ENCODE data around the gene RAB11B.
"Not testable (repeated sequence)": the region's sequence is repeated elsewhere in the genome, so short reads cannot be mapped to it uniquely, and the experiment has no call there.

Gene RAB11B

GRCh38 chr19:8389891-8390616, at the start of gene RAB11B:
Gene RAB11B, plus strand, starts transcription at chr19:8390360. Its CDS starts 57 bp downstream, at chr19:8390417.
- peak; percentile 100 for DNase-seq (ENCODE audit: low read depth, low spot score)

GRCh38 chr19:8341504-8341903, 48.7 kb upstream of the RAB11B start:
- not testable (repeated sequence) for DNase-seq (ENCODE audit: low read depth, low spot score)

- no peak for DNase-seq (ENCODE audit: low read depth, low spot score)
Measured at GRCh38 chr19:8342316-8342683, 47.9 kb upstream of the RAB11B start.

- DNase-seq (ENCODE audit: low read depth, low spot score): no peak
Measured at GRCh38 chr19:8342684-8343482, 47.3 kb upstream of the RAB11B start, which contains the start of gene KANK3. Gene KANK3, minus strand, starts transcription at chr19:8343262. Its CDS starts 5,434 bp downstream, at chr19:8337828.

- no peak for DNase-seq (ENCODE audit: low read depth, low spot score)
Measured at GRCh38 chr19:8343483-8343844, 46.7 kb upstream of the RAB11B start.

- DNase-seq (ENCODE audit: low read depth, low spot score): not testable (repeated sequence)
Measured at GRCh38 chr19:8349629-8350372, 40.4 kb upstream of the RAB11B start.

- no peak for DNase-seq (ENCODE audit: low read depth, low spot score)
Measured at GRCh38 chr19:8352134-8352827, 37.9 kb upstream of the RAB11B start.

GRCh38 chr19:8352845-8353244, 37.3 kb upstream of the RAB11B start:
- not testable (repeated sequence) for DNase-seq (ENCODE audit: low read depth, low spot score)

- no peak for DNase-seq (ENCODE audit: low read depth, low spot score)
Measured at GRCh38 chr19:8355631-8356402, 34.3 kb upstream of the RAB11B start.

- DNase-seq (ENCODE audit: low read depth, low spot score): no peak
Measured at GRCh38 chr19:8357007-8357521, 33.1 kb upstream of the RAB11B start.

GRCh38 chr19:8358948-8359347, 31.2 kb upstream of the RAB11B start:
- DNase-seq (ENCODE audit: low read depth, low spot score): no peak

GRCh38 chr19:8360196-8360595, 30.0 kb upstream of the RAB11B start:
- DNase-seq (ENCODE audit: low read depth, low spot score): no peak

GRCh38 chr19:8361921-8362793, 28.0 kb upstream of the RAB11B start:
- DNase-seq (ENCODE audit: low read depth, low spot score): no peak

GRCh38 chr19:8363803-8364771, 26.1 kb upstream of the RAB11B start, which contains the start of gene ANGPTL4:
Gene ANGPTL4, plus strand, starts transcription at chr19:8364155. Its CDS starts 167 bp downstream, at chr19:8364322.
- DNase-seq (ENCODE audit: low read depth, low spot score): no peak

GRCh38 chr19:8366121-8366581, 24.0 kb upstream of the RAB11B start:
- DNase-seq (ENCODE audit: low read depth, low spot score): no peak

- DNase-seq (ENCODE audit: low read depth, low spot score): no peak
Measured at GRCh38 chr19:8366961-8367326, 23.2 kb upstream of the RAB11B start.

- peak; percentile 96 for DNase-seq (ENCODE audit: low read depth, low spot score)
Measured at GRCh38 chr19:8367327-8368001, 22.7 kb upstream of the RAB11B start.
